SK-N-SH treated with all-trans-retinoic acid at 6 μM for 48 hours (cell line): ENCODE data around the gene SAMD11.
A peak's percentile ranks its signal among the peaks of the same experiment; 100 is the strongest.

ENCODE experiments used
- ATAC-seq: fragments of 200-7000 bp; cut with Tn5 transposase; 3 replicates; pipeline ENCODE4 v1.9.1; 2020; ENCODE audit warnings: mild to moderate bottlenecking, moderate library complexity
- ARNTL ChIP-seq: fragments of 450-650 bp; formaldehyde crosslinking; IDR thresholded peaks from 2 replicates; pipeline ENCODE4 v1.5.0; 2020; ENCODE audit warnings: low read depth, mild to moderate bottlenecking, moderate library complexity, borderline replicate concordance
- CREB5 ChIP-seq: fragments of 250-450 bp; sonication (Bioruptor Pico); IDR thresholded peaks from 2 replicates; pipeline ENCODE4 v1.5.1; 2020; ENCODE audit warnings: low read depth, mild to moderate bottlenecking, moderate library complexity
- CSDC2 ChIP-seq: fragments of 250-450 bp; sonication (Bioruptor Pico); IDR thresholded peaks from 2 replicates; pipeline ENCODE4 v1.5.0; 2020; ENCODE audit warnings: mild to moderate bottlenecking, moderate library complexity
- CSRNP3 ChIP-seq: fragments of 250-450 bp; sonication (Bioruptor Pico); IDR thresholded peaks from 2 replicates; pipeline ENCODE4 v1.5.1; 2021; ENCODE audit warnings: mild to moderate bottlenecking, moderate library complexity
- ESRRG ChIP-seq: fragments of 250-450 bp; sonication (Bioruptor Pico); IDR thresholded peaks from 2 replicates; pipeline ENCODE4 v1.6.1; 2021; ENCODE audit warnings: mild to moderate bottlenecking
- GLIS3 ChIP-seq: fragments of 250-450 bp; sonication (Bioruptor Pico); IDR thresholded peaks from 2 replicates; pipeline ENCODE4 v1.5.0; 2020; ENCODE audit warnings: mild to moderate bottlenecking, moderate library complexity
- ISL1 ChIP-seq: fragments of 250-450 bp; sonication (Bioruptor Pico); IDR thresholded peaks from 2 replicates; pipeline ENCODE4 v2.1.2; 2022; ENCODE audit warnings: mild to moderate bottlenecking, moderate library complexity
- OSR1 ChIP-seq: fragments of 250-450 bp; sonication (Bioruptor Pico); IDR thresholded peaks from 2 replicates; pipeline ENCODE4 v1.8.0; 2022; ENCODE audit warnings: moderate library complexity, mild to moderate bottlenecking, inconsistent platforms
- PATZ1 ChIP-seq: fragments of 250-450 bp; sonication (Bioruptor Pico); IDR thresholded peaks from 2 replicates; pipeline ENCODE4 v1.8.0; 2020; ENCODE audit warnings: mild to moderate bottlenecking, moderate library complexity, borderline replicate concordance
- RARB ChIP-seq: fragments of 250-450 bp; sonication (Bioruptor Pico); IDR thresholded peaks from 2 replicates; pipeline ENCODE4 v1.8.0; 2021; ENCODE audit warnings: mild to moderate bottlenecking, moderate library complexity
- SNAI2 ChIP-seq: fragments of 250-450 bp; sonication (Bioruptor Pico); IDR thresholded peaks from 2 replicates; pipeline ENCODE4 v1.5.0; 2020; ENCODE audit warnings: mild to moderate bottlenecking, moderate library complexity
- TCF4 ChIP-seq: fragments of 250-450 bp; sonication (Bioruptor Pico); IDR thresholded peaks from 2 replicates; pipeline ENCODE4 v1.8.0; 2021; ENCODE audit warnings: mild to moderate bottlenecking, moderate library complexity, borderline replicate concordance
- TOX ChIP-seq: fragments of 250-450 bp; sonication (Bioruptor Pico); IDR thresholded peaks from 2 replicates; pipeline ENCODE4 v1.8.0; 2021; ENCODE audit warnings: mild to moderate bottlenecking, moderate library complexity, borderline replicate concordance
- TSHZ2 ChIP-seq: fragments of 250-450 bp; sonication (Bioruptor Pico); IDR thresholded peaks from 2 replicates; pipeline ENCODE4 v1.5.0; 2020; ENCODE audit warnings: mild to moderate bottlenecking, moderate library complexity
- ZC3H10 ChIP-seq: fragments of 250-450 bp; sonication (Bioruptor Pico); IDR thresholded peaks from 2 replicates; pipeline ENCODE4 v1.5.1; 2021; ENCODE audit warnings: mild to moderate bottlenecking, moderate library complexity
- ZFP3 ChIP-seq: fragments of 250-450 bp; sonication (Bioruptor Pico); IDR thresholded peaks from 2 replicates; pipeline ENCODE4 v1.5.0; 2020; ENCODE audit warnings: mild to moderate bottlenecking, moderate library complexity
- ZFP30 ChIP-seq: fragments of 450-650 bp; formaldehyde crosslinking; IDR thresholded peaks from 2 replicates; pipeline ENCODE4 v1.5.0; 2022; ENCODE audit warnings: mild to moderate bottlenecking, moderate library complexity
- ZNF565 ChIP-seq: fragments of 450-650 bp; formaldehyde crosslinking; conservative IDR thresholded peaks from 2 replicates; pipeline ENCODE4 v1.5.0; 2020; ENCODE audit warnings: low read depth, mild to moderate bottlenecking, moderate library complexity
- ZNF70 ChIP-seq: fragments of 450-650 bp; formaldehyde crosslinking; IDR thresholded peaks from 2 replicates; pipeline ENCODE4 v1.5.0; 2020; ENCODE audit warnings: mild to moderate bottlenecking, moderate library complexity
- ZNF8 ChIP-seq: fragments of 450-650 bp; formaldehyde crosslinking; IDR thresholded peaks from 2 replicates; pipeline ENCODE4 v1.5.0; 2020; ENCODE audit warnings: mild to moderate bottlenecking, moderate library complexity

Gene SAMD11

GRCh38 chr1:920010-920409 is 3.7 kb upstream of the SAMD11 start (continued):
- no peak for TF ChIP-seq CSRNP3 (CRISPR knock-in tag)

- no peak for TF ChIP-seq ZFP30 (CRISPR knock-in tag)
- no peak for TF ChIP-seq RARB
- TF ChIP-seq ZNF70: no peak
- TF ChIP-seq TOX (CRISPR knock-in tag): no peak
- TF ChIP-seq ARNTL (CRISPR knock-in tag): no peak
- TF ChIP-seq CSDC2 (CRISPR knock-in tag): no peak
- TF ChIP-seq GLIS3 (CRISPR knock-in tag): no peak
- TF ChIP-seq SNAI2 (CRISPR knock-in tag): no peak
- TF ChIP-seq ZNF565: no peak
- TF ChIP-seq ZNF8 (CRISPR knock-in tag): no peak
- TF ChIP-seq ZC3H10 (CRISPR knock-in tag): no peak
- TF ChIP-seq PATZ1 (CRISPR knock-in tag): no peak
- no peak for TF ChIP-seq TSHZ2 (CRISPR knock-in tag)
- peak; percentile 2 for ATAC-seq
Observed at GRCh38 chr1:920521-920920, 3.2 kb upstream of the SAMD11 start.

- ATAC-seq: peak; percentile 69
Observed at GRCh38 chr1:921011-921837, 2.5 kb upstream of the SAMD11 start.

More at GRCh38 chr1:921011-921837, 2.5 kb upstream of the SAMD11 start:
- TF ChIP-seq TSHZ2 (CRISPR knock-in tag): no peak
- TF ChIP-seq ZNF8 (CRISPR knock-in tag): no peak
- TF ChIP-seq ZNF70: no peak
- no peak for TF ChIP-seq OSR1 (CRISPR knock-in tag)
- no peak for TF ChIP-seq GLIS3 (CRISPR knock-in tag)
- no peak for TF ChIP-seq ZC3H10 (CRISPR knock-in tag)
- no peak for TF ChIP-seq CREB5 (CRISPR knock-in tag)
- no peak for TF ChIP-seq TCF4
- no peak; the same call in 1 of the 2 replicates for TF ChIP-seq PATZ1 (CRISPR knock-in tag)
- no peak for TF ChIP-seq ZNF565
- TF ChIP-seq CSDC2 (CRISPR knock-in tag): no peak
- no peak for TF ChIP-seq RARB
- no peak for TF ChIP-seq ZFP3 (CRISPR knock-in tag)
- TF ChIP-seq ZFP30 (CRISPR knock-in tag): no peak
- no peak for TF ChIP-seq SNAI2 (CRISPR knock-in tag)
- TF ChIP-seq TOX (CRISPR knock-in tag): no peak
- TF ChIP-seq ESRRG (CRISPR knock-in tag): no peak
- TF ChIP-seq ISL1 (CRISPR knock-in tag): no peak
- TF ChIP-seq CSRNP3 (CRISPR knock-in tag): no peak
